Mesodermal cell (in vitro differentiated cells): ENCODE results near the gene OXNAD1.

Source experiments
- H3K27ac ChIP-seq: 2 replicates; pipeline ENCODE4 v1.7.0; 2013; ENCODE audit warnings: mild to moderate bottlenecking, low read depth, low read length, moderate library complexity; ENCODE audit not compliant: severe bottlenecking
- H3K36me3 ChIP-seq: 2 replicates; pipeline ENCODE4 v1.7.1; 2013; ENCODE audit warnings: mild to moderate bottlenecking, low read length, moderate library complexity; ENCODE audit not compliant: control insufficient read depth, insufficient read depth
- H3K4me1 ChIP-seq: one replicate; pipeline ENCODE4 v1.7.1; 2013; ENCODE audit warnings: mild to moderate bottlenecking, low read length; ENCODE audit not compliant: insufficient read depth, control insufficient read depth, poor library complexity, severe bottlenecking
- H3K4me3 ChIP-seq: 2 replicates; pipeline ENCODE4 v1.7.0; 2013; ENCODE audit warnings: low read length, control low read depth, mild to moderate bottlenecking; ENCODE audit not compliant: insufficient read depth, poor library complexity, severe bottlenecking; ENCODE audit errors: extremely low read depth
- H3K9me3 ChIP-seq: 2 replicates; pipeline ENCODE4 v1.7.1; 2013; ENCODE audit warnings: mild to moderate bottlenecking, low read length, moderate library complexity; ENCODE audit not compliant: control insufficient read depth
- whole genome bisulfite sequencing, 2 experiments: methylation state at CpG; one replicate each; pipeline ENCODE4 v1.1.5; 2013; ENCODE audit warnings: missing lambda C conversion rate in 2 of 2; ENCODE audit not compliant: insufficient coverage in 2 of 2; 5-methylcytosine and 5-hydroxymethylcytosine counted together

The OXNAD1 gene

DNA sequence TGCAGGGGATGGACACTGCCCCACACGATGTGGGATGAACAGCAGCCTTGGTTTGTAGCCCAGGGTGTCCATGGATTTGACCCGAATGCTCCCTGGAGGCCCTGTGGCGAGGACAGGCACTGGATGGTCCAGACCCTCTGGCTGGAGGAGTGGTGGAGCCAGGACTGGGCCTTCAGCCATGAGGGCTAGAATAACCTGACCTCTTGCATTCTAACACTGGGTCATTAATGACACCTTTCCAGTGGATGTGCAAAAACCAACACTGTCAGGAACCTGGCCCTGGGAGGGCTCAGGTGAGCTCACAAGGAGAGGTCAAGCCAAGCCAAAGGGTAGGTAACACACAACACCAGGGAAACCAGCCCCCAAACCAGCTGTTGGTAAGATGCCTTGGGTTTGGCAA lies 51.4 kb downstream of the OXNAD1 start:
- Histone ChIP-seq H3K36me3 (peaks cover 68% of the 10 kb centered on the region), H3K9me3 (no peaks in the 10 kb centered on the region), H3K4me3 (no peak overlapping the region), H3K27ac (no peak overlapping the region), H3K4me1 (peaks cover 4% of the 10 kb centered on the region)
- 94 to 96% methylated on average over 3 of the region's 3 CpGs for WGBS, 2 experiments

DNA sequence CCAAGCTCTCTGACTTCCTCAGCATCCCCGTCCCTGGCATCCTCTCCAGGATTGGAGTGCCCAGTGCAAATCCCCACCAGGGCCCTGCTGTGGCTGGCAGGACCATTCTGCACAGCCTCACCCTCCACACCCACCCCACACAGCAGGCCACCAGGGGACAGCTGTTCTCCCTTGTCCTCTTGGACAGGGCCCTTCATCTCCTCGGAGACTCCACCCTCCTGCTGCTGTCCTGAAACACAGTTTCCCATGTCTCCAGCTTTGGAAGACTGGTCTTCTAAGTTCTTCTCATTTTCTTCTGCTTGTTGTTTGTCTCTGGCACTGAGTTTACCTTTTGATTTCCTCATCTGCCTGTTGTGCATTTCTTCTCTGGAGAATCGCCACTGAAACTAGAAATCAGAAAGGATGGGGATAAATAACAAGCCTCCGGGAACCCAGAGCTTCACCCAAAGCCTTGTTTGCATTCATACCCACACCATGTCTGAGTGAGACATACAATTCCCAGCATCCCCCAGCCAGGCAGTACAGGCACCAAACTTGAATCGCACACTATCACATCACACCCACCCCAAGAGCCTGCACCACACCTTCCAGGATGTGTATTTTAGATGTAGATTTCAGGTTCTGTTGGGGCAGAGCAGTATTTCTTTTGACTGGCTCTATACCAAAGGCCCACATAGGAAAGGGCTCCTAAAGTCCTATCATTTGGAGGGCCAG lies 52.0 kb downstream of the OXNAD1 start:
- H3K27ac ChIP-seq: no peak overlapping the region
- no peaks in the 10 kb centered on the region for H3K9me3 ChIP-seq
- peaks cover 3% of the 10 kb centered on the region for H3K4me1 ChIP-seq
- WGBS, 2 experiments: 79 to 100% methylated on average over 2 to 3 of the region's 5 CpGs
- peaks cover 70% of the 10 kb centered on the region for H3K36me3 ChIP-seq
- no peak overlapping the region for H3K4me3 ChIP-seq

GRCh38 chr3:16317561-16317945 lies 52.5 kb downstream of the OXNAD1 start:
- H3K36me3 ChIP-seq: peaks cover 76% of the 10 kb centered on the region
- H3K4me3 ChIP-seq: no peak overlapping the region
- H3K27ac ChIP-seq: no peak overlapping the region
- 88 to 94% methylated on average over 5 to 6 of the region's 6 CpGs for WGBS, 2 experiments
- H3K4me1 ChIP-seq: no peaks in the 10 kb centered on the region
- H3K9me3 ChIP-seq: no peaks in the 10 kb centered on the region

DNA sequence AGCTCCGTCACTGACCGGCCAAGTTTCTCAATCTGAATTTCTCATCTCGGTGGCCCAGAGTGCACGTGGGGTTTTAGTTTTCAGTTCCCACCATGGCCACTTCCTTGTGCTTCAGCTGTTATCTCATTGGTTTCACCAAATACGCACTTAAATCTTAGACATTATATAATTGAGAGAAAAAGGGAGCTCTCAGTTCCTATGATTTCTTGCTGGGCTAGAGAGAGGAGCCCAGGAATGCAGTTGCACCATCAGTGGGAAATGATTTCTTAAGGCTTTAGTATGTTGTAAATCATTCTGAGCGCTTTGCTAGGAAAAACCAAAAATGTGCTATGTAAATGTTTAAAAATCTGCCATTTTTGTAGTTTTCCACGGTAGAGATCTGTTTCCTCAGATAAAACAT lies 53.2 kb downstream of the OXNAD1 start:
- Histone ChIP-seq H3K4me1 (no peaks in the 10 kb centered on the region), H3K27ac (no peak overlapping the region), H3K36me3 (peaks cover 75% of the 10 kb centered on the region), H3K9me3 (no peaks in the 10 kb centered on the region), H3K4me3 (no peak overlapping the region)
- 97 to 100% methylated on average over 3 to 4 of the region's 7 CpGs for WGBS, 2 experiments

GRCh38 chr3:16319307-16319706 lies 54.3 kb downstream of the OXNAD1 start:
- 86 to 100% methylated on average over 1 of the region's 4 CpGs for WGBS, 2 experiments
- Histone ChIP-seq H3K4me3 (no peak overlapping the region), H3K27ac (no peak overlapping the region), H3K36me3 (peaks cover 69% of the 10 kb centered on the region), H3K4me1 (no peaks in the 10 kb centered on the region), H3K9me3 (no peaks in the 10 kb centered on the region)

DNA sequence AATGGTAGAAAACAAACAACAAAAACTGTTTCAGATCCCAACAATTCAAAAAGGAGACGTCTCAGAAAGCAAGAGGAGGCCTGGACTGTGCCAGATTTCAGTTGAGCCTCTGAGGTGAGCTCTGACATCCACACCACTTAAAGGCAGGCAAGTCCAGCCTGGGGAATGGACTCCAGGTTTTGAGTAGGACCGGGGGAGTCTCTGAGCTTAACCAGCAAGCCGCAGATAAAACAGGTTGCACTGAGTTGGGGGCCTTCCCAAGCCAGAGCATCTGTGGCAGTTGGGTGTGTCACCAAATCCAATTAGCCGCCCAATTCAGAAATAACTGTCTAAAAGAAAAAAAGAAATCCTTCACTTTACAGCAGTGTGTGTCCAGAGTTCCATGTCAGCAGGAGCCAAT lies 54.7 kb downstream of the OXNAD1 start:
- Histone ChIP-seq H3K27ac (no peak overlapping the region), H3K36me3 (peaks cover 67% of the 10 kb centered on the region), H3K4me1 (no peaks in the 10 kb centered on the region), H3K9me3 (no peaks in the 10 kb centered on the region), H3K4me3 (no peak overlapping the region)
- WGBS, 2 experiments: 100% methylated on average over 1 to 3 of the region's 4 CpGs

DNA sequence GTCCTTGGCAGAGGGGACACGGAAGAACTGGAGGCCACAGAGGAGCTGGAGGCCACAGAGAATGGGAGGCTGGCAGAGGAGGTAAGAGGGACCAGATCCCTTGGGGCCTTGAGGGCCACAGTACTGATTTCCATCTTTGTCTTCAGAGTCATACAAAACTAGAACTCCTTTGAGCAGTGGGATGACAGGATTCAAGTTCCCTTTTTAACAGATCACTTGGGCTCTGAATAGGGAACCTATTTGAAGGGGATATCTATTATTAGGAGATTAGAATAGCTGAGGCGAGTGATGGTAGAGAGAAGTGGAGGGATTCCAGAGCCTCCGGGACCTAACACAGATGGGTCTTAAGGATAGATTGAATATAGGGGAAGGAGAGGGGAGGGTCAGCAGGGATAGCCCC lies 55.7 kb downstream of the OXNAD1 start:
- peaks cover 63% of the 10 kb centered on the region for H3K36me3 ChIP-seq
- no peak overlapping the region for H3K4me3 ChIP-seq
- no peaks in the 10 kb centered on the region for H3K9me3 ChIP-seq
- 95 to 100% methylated on average over 3 of the region's 3 CpGs for WGBS, 2 experiments
- H3K27ac ChIP-seq: no peak overlapping the region
- no peaks in the 10 kb centered on the region for H3K4me1 ChIP-seq

GRCh38 chr3:16322189-16322588 lies 57.2 kb downstream of the OXNAD1 start:
- 93 to 96% methylated on average over 4 to 5 of the region's 5 CpGs for WGBS, 2 experiments
- Histone ChIP-seq H3K4me1 (no peaks in the 10 kb centered on the region), H3K9me3 (no peaks in the 10 kb centered on the region), H3K4me3 (no peak overlapping the region), H3K36me3 (peaks cover 59% of the 10 kb centered on the region), H3K27ac (no peak overlapping the region)

GRCh38 chr3:16323737-16324136 lies 58.7 kb downstream of the OXNAD1 start:
- H3K4me1 ChIP-seq: no peaks in the 10 kb centered on the region
- H3K27ac ChIP-seq: no peak overlapping the region
- peaks cover 50% of the 10 kb centered on the region for H3K36me3 ChIP-seq
- H3K9me3 ChIP-seq: no peaks in the 10 kb centered on the region
- no peak overlapping the region for H3K4me3 ChIP-seq
- 92 to 100% methylated on average over 1 to 4 of the region's 4 CpGs for WGBS, 2 experiments

DNA sequence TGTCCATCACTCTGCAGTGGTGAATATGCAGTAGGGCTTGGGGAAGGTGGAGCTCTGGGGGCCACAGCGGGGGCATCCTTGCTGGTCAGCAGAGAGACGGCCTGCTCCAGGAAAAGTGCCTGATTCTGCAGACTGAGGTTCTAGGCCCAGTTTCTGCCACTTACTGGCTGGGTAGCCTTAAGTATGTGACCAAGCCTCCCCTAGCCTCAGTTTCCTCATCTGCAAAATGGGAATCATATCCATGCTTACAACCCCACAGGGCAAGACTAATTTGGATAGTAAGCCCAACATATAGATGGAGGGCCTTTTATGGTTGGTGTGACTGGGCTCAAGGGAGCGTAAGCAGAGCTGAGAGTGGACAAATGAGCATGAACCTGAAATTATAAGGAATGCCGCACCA lies 60.8 kb downstream of the OXNAD1 start:
- Histone ChIP-seq H3K4me1 (no peaks in the 10 kb centered on the region), H3K4me3 (no peak overlapping the region), H3K36me3 (peaks cover 43% of the 10 kb centered on the region), H3K27ac (no peak overlapping the region), H3K9me3 (peaks cover 5% of the 10 kb centered on the region)
- 95 to 97% methylated on average over 3 to 4 of the region's 4 CpGs for WGBS, 2 experiments

GRCh38 chr3:16326724-16327349 lies 61.8 kb downstream of the OXNAD1 start:
- H3K4me3 ChIP-seq: no peak overlapping the region
- peaks cover 15% of the 10 kb centered on the region for H3K9me3 ChIP-seq
- no peak overlapping the region for H3K27ac ChIP-seq
- peaks cover 34% of the 10 kb centered on the region for H3K36me3 ChIP-seq
- H3K4me1 ChIP-seq: no peaks in the 10 kb centered on the region
- 92 to 99% methylated on average over 14 of the region's 15 CpGs for WGBS, 2 experiments
